HG02885 (cell line): ENCODE measurements around the gene CPD.
"Not testable (repeated sequence)": the region's sequence is repeated elsewhere in the genome, so short reads cannot be mapped to it uniquely, and the experiment has no call there.

Experiments
- ATAC-seq: cut with Tn5 transposase; IDR thresholded peaks from one replicate; pipeline ENCODE4 v1.9.1; 2021; ENCODE audit warnings: mild to moderate bottlenecking; ENCODE audit not compliant: unreplicated experiment, poor library complexity

CPD gene

DNA sequence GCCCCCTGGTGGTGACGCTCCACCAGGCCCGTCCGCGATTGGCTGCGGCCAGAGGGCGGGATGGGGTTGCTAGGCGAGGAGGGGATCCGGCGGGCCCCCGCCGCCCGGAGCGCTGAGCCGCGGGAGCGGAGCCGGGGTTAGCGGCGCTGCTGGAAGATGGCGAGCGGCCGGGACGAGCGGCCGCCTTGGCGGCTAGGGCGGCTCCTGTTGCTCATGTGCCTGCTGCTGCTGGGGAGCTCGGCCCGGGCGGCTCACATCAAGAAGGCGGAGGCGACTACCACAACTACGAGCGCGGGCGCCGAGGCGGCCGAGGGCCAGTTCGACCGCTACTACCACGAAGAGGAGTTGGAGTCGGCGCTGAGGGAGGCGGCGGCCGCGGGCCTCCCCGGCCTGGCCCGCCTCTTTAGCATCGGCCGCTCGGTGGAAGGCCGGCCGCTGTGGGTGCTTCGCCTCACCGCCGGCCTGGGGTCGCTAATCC is at the start of gene CPD:
Gene CPD, plus strand, starts transcription at position 103 of the 478 bp plus-strand sequence. Its CDS starts 54 bp downstream, at position 157.
- peak; percentile 87 for ATAC-seq

DNA sequence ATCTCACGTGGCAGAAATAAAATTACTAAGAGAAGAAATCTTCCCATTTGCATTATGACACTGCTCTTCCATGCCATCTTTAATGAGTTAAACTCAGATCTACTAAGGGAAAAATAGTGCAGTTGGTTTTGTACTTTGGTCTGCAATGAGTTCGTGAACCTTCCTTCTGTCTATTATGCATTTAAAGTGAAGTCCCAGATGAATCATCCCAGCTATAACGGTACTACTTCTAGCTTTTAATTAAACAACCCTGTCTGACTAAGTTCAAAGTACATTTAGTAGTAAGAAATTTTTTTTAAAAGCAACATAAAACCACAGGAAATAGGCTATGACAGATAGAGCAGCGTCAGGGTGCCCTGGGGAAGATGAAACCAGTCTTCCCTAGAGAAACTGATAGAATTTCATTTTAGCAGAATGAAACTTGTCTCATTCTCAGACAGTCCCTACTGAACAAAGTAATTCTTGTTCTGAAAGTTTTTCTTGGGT is 46.6 kb upstream of the CPD start:
- ATAC-seq, result no peak

DNA sequence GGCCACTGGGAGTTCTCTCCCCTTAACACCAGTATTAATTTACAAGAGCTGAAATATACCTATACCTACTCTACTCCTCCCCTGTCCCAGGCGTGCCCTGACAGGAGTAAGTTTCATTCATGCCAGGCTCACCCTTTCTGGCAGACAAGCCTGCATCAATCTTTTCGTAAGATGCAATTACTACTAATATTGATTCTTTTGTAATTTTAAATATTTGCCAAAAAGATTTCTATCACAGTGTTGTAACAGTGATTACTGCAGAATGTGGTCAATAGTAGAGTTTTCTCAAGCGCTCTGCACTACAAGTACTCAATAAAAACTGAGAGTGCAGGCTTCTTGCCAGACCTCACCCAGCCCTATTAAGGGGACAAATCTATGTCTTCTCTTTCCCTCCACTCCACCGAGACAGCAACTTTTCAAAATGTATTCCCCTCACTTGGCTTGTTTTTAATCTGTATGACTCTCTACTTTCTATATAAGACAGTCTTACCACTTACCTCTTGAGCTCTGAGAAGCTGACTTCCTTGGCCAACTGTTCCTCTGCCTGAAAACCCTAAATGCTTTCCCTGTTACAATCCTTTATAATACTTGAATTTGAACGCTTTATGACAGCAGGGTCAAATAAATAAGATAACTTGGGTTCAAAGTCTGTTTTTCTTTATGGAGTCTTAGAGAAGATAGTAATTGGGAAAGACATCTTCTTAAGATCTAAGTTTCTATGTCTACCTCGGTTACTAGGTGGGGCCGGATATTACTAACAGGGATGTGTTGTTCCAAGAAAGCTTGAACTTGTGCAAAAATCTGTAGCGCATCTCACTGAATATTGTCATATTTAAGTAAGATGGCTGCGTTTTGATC is 45.0 kb upstream of the CPD start, which contains the start of gene TMIGD1:
Gene TMIGD1, minus strand, starts transcription at position 555 of the 858 bp plus-strand sequence. CDS start 1,924 bp downstream, outside the sequence.
- ATAC-seq, result no peak

DNA sequence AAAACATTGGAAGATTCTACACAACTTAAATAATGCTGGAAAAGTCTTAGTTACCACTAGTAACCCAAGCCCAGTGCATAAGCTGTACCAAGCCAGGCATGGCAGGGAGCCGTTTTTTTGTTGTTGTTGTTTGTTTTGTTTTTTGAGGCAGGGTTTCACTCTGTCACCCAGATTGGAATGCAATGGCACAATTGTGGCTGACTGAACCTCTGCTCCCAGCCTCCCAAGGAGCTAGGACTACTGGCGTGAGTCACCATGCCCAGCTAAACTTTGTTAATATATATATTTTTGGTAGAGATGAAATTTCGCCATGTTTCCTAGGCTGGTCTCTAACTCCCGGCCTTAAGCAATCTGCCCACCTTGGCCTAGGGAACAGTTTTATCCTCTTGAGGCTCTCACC is 44.3 kb upstream of the CPD start:
- no peak for ATAC-seq

DNA sequence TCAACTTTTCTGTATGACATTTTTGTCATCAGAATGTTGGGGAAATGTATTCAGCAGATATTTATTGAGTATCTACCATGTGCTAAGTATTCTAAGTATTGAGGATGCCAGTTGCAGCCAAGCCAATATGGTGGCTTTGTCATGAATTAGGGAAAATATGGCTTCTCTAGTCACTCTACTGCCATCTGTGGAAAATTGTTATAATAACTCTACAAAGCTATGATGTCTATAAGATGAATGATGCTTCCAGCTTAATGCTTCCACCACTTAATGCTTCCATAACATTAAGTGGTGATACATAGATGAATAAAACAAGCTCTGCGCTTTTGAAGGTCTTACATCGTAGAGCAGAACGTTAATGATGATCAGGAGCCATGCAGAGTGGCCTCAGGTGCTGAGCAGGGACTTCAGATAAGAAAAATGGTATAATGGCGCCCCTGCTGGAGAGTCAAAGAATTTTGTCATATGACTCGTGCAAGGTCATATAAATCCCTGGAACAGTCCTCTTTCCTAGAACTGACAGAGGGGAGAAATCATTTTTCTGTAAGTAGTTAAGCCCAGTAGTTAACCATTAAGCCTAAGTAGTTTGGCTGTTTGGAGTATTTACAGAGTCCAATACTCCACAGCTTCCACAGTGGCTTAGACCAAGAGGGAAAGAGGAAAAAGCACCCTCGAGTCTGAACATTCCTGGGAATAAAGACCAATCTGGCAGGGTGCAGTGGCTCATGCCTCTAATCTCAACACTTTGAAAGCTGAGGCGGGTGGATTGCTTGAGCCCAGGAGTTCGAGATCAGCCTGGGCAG is 42.2 kb upstream of the CPD start:
- ATAC-seq, result no peak

DNA sequence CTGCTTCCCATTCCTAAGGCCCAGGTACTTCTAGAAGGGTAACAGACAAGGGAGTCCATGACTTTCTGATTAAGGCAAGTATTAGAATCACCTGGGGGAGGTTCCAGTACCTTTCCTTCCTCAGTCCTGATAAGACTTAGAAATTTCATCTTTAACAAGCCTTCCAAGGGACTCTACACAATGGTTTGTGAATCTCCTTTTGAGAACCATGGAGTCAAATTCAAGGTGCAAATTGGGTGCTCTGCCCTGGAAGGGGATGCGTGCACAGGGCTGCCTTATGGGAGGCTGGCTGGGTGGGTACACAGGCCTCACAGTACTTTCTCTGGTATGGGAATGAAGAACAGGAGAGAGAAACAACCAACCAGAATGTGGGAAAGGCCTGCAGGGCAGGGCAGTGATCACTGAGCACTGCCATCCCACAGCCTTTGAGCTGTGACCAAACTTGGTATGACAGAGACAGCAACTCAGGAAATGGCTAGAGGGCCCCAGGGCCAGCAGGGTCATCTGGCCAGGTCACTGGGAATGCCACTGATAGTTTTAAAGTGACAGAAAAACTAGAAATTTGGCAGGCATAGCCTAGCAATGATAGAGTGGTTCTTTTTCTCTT is 41.2 kb upstream of the CPD start:
- no peak for ATAC-seq

DNA sequence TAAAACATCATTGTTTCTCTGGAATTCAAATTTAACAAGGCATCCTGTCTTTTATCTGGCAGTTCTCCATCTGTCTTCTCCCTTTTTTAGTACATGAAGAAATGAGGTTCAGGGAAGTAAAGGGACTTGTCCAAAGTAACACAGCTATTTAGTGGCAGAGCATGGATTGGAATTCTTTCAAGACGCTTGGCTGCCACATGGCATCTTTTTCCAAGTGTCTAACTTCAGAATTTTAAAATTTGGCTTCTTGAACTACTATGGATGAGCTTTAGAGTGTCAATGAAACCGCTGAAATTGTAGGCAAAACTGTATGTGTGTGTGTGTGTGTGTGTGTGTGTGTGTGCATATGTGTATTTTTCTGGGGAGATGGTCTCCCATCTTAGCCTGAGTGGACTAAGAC is 39.6 kb upstream of the CPD start:
- no peak for ATAC-seq

DNA sequence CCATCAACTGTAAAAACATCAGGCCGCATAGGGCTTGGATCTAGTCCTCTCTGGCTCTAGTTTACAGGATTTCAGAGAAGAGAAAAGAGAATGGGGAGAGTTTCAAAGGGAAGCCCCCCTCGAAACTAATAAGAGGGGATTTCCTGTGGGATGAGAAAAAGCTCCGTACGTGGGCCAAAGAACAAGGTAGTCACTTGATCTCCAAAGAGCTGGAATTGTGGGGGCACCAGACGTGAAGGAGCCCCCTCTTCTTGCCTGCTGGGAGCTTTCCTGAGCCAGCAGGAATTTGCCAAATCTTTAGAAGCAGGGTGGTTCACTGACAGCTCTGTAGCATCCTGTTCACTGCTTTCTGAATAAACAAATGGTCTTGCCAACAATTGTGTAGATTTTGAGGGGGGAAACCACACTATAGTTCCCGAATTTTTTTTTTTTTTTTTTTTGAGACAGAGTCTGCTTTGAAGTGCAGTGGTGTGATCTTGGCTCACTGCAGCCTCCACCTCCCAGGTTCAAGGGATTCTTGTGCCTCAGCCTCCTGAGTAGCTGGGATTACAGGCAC is 37.8 kb upstream of the CPD start:
- no peak for ATAC-seq

DNA sequence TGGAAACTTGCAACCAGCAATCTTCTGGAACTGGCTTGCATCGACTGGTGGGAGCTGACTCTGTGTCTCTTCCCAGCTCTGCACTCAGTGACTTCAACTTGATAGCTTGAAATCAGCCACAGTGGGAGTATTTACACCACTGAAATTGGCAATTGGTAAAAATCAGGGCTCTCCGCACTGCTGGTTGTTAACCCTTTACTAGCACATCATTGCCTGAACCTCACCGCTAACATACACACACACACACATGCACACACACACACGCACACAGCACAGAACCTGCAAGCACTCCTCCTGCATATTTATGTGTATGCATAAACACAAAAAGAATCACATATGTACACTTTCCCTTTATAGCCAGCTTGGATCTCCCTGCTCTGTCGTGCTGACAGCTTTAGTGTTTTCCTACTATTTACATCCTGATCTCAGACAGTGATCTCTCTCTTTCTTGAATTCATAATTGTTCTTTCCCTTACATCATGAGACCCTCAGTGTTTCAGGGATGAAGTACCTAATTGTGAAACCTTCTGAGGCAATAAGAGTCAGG is 37.0 kb upstream of the CPD start:
- no peak for ATAC-seq

DNA sequence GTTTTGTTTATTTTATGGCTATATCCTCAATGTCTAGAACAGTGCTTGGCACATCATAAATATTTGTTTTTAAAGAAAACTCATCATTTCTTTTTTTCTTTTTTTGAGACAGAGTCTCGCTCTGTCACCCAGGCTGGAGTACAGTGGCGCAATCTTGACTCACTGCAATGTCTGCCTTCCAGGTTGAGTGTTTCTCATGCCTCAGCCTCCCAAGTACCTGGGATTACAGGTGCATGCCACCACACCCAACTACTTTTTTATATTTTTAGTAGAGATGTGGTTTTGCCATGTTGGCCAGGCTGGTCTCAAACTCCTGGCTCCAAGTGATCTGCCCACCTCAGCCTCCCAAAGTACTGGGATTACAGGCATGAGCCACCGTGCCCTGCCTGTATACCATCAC is 35.5 kb upstream of the CPD start:
- not testable (repeated sequence) for ATAC-seq

DNA sequence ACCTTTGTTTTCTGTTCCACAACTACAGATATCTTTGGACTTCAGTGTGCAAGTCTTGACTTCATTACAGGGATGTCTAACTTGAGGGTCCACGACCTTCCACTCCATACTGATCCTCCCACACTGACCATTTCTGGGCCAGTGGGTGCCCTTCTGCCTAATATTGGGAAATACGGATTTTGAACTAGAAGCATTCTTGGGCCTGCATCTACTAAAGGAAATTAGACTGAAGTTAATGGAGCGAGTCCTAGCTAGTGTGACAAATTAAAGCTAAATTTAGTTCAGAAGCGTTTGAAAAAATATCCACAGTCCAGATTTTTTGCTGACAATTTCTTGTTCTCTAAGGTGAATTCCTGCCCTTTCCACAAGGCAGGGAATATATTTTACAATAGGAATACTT is 34.9 kb upstream of the CPD start:
- no peak for ATAC-seq

DNA sequence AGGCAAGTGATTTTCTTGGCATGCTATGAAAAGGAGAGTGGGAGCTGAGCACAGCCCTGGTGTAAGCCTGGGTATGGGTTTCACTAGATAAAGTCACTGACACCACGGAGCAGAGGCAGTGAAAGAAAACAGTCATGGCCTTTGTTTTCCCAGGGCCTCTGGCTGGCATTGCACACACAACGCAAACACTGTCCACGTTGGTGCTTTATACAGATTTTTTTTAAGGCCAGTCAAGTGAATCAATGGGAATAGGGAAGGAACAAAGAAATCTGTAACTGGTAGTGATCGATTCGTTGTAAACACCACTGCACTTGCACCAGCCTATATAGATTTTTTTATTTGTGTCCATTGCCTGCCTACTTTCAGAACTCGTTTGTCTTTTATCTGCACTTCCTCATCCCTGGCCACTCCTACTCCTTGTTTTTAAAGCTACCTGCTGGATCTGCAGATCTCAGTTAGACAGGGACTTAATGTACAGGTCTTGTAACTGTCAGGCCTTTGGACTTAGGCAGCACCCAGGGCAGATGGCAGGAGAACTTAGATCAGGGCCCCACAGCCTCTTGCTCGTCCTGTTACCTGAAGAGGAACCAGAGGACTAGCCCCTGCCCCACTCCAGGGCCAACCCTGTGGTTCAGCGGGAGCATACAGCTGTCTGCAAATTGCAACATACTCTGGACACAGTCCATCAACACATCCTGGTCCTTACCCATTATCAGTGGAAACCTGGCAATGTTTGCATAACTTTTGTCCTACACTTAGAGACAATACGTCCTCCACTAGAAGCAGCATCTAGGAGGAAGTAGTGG is 34.2 kb upstream of the CPD start:
- no peak for ATAC-seq

DNA sequence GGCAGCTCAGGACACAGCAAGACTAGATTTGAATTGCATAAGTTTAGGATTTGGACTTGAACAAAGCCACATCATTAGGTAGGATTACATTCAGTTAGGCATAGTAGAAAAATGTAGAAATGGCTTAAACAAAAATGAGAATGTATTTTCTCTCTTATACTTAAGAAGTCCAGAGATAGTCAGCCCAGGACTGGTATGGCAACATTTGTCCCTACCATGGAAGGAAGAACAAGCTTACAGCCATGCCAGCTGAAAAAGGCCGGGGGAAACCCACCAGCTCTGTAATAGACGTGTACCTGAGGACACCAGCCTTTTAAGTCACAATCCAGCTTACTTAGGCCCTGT is 33.7 kb upstream of the CPD start:
- no peak for ATAC-seq

DNA sequence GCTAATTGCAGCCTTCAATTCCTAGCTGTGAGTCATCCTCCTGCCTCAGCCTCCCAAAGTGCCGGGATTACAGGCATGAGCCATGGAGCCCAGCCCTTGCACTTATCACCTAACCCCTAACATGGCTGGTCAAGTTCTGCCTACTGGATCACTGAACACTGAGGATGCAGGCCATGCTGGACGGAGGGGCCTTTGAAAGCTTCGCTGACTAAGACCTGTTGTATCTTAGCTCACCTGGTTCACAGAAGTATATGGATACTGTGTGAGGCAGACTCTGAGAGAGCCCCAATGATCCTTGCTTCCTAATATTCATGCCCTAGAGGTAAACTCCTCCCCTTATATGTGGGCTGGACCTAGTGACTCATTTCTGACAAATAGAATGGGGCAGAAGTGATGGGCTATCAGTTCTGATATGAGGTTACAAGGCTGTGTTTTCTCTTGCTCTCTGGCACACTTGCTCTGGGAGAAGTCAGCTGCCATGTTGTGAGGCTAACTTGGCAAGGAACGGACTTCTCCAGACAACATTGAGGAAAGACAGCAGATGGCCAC is 33.1 kb upstream of the CPD start:
- no peak for ATAC-seq

DNA sequence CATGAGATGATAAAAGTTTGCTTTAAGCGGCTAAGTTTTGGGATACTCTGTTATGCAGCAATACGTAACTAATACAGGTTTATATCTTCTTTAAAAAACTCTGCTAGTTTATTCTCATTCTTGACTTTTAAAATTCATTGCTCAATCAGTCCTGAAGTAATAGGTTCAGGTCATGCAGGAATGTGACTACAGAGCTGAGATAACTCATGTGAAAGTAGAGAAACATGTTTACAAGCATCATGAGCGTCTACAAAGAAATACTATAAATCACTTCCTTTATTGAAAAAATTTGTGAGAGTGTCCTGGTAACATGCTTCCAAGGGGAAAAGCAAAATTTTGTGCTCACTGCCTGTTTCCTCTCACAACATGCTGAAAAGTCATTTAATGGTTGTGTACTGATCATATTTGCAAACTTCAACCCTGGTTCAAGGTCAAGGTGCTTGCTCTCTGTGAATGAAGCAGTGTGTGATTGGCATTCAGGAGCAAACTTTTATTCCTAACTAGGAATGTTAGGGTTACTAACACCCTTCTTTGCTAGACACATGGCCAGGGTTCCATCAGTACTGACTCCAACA is 32.4 kb upstream of the CPD start:
- no peak for ATAC-seq

DNA sequence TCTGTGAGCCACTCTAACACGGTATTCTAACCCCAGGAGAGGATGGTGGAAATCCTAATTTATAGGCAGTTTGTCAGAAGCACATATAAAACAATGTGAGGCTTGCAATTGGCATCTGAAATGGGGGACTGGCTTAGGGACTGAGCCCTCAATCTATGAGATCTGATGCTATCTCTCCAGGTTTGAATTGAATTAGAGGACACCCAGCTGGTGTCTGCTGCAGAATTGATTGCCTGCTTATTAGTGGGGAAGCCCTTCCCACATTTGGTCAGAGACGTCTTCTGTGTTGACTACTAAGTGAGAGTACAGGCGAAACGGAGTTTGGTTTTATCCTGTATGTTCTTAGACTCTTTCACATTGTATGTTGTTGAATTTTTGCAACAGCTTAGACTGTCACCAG is 31.2 kb upstream of the CPD start:
- ATAC-seq, result no peak

DNA sequence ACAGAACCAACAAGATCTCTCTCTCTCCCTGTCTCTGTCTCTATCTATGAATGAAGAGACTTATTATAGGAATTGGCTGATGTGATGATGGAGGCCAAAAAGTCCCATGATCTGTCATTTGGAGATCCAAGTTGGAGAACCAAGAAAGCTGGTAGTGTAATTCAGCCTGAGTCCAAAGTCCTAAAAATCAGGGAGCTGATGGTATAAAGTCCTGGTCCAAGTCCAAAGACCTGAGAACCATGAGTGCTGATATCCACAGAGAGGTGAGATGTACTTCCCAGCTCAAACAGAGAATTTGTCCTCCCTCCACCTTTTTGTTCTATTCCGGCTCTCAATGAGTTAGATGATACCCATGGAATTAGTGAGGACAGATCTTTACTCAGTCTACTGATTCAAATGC is 29.5 kb upstream of the CPD start:
- no peak for ATAC-seq

DNA sequence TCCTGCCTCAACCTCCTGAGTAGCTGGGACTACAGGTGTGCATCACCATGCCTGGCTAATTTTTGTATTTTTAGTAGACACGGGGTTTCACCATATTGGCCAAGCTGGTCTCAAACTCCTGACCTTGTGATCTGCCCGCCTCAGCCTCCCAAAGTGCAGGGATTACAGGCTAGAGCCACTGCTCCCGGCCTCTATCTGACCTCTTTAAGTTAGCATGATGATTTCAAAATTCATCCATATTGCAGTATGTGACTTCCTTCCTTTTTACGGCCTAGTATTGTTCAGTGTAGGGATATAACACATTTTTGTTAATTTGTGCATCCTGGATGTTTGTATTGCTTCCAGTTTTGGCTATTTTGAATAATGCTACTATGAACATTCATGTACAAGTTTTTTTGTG is 27.5 kb upstream of the CPD start:
- not testable (repeated sequence) for ATAC-seq

DNA sequence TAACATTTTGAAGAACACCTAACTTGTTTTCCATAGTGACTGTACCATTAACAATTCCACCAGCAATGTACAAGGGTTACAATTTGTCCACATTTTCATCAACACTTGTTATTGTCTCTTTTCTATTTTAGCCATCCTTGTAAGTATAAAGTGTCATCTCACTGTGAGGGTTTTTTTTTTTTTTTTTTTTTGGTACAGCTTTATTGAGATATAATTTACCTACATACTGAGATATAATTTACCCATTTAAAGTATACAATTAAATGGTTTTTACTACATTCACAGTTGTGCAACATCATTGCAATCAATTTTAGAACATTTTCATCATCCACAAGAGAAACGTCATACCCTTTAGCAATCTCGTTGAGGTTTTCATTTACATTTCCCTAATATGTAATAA is 27.0 kb upstream of the CPD start:
- ATAC-seq, result no peak
